GM23338 (cell line): ENCODE measurements around the gene SYNE1. TPM values are rescaled to one million over a fixed set of nuclear protein-coding genes. Genes with fewer than 3 reads are reported as not detected.

Source experiments
- ATAC-seq: fragments of 200-7000 bp; cut with Tn5 transposase; 3 replicates; pipeline ENCODE4 v1.9.1; 2020
- DNase-seq: peaks from one replicate; pipeline ENCODE4 v3.0.0-alpha.2; 2015; ENCODE audit warnings: low spot score
- H2AFZ ChIP-seq: fragments of 200-600 bp; sonication (generic); 2 replicates; pipeline ENCODE4 v1.8.0; 2016; ENCODE audit warnings: antibody characterized with exemption, mild to moderate bottlenecking, moderate library complexity
- H3F3A ChIP-seq: fragments of 200-600 bp; sonication (generic); replicated peaks from 2 replicates; pipeline ENCODE4 v1.8.0; 2017; ENCODE audit warnings: antibody characterized with exemption, mixed run types, low read depth
- H3K27ac ChIP-seq: fragments of 200-600 bp; sonication (generic); 2 replicates; pipeline ENCODE4 v1.6.1; 2016; ENCODE audit warnings: low read depth
- H3K27me3 ChIP-seq: fragments of 200-600 bp; sonication (generic); 2 replicates; pipeline ENCODE4 v1.8.0; 2016; ENCODE audit warnings: mild to moderate bottlenecking, mixed run types, moderate library complexity; ENCODE audit not compliant: insufficient read depth
- H3K36me3 ChIP-seq: fragments of 200-600 bp; sonication (generic); 2 replicates; pipeline ENCODE4 v1.8.0; 2016; ENCODE audit warnings: mild to moderate bottlenecking; ENCODE audit not compliant: insufficient read depth
- H3K4me1 ChIP-seq: fragments of 200-600 bp; sonication (generic); 2 replicates; pipeline ENCODE4 v1.8.0; 2016; ENCODE audit warnings: mild to moderate bottlenecking, moderate library complexity; ENCODE audit not compliant: insufficient read depth
- H3K4me2 ChIP-seq: fragments of 200-600 bp; sonication (generic); 2 replicates; pipeline ENCODE4 v1.7.1; 2017; ENCODE audit warnings: mixed run types
- H3K4me3 ChIP-seq: fragments of 200-600 bp; sonication (generic); 2 replicates; pipeline ENCODE4 v1.6.1; 2016; ENCODE audit warnings: mixed run types
- H3K79me2 ChIP-seq: fragments of 200-600 bp; sonication (generic); replicated peaks from 2 replicates; pipeline ENCODE4 v1.8.0; 2017; ENCODE audit warnings: mild to moderate bottlenecking; ENCODE audit not compliant: insufficient read depth
- H3K9me2 ChIP-seq: fragments of 200-600 bp; sonication (generic); 2 replicates; pipeline ENCODE4 v1.8.0; 2017; ENCODE audit not compliant: insufficient read depth
- H4K20me1 ChIP-seq: fragments of 200-600 bp; sonication (generic); replicated peaks from 2 replicates; pipeline ENCODE4 v1.8.0; 2017; ENCODE audit warnings: mild to moderate bottlenecking; ENCODE audit not compliant: insufficient read depth
- H3K27ac Mint-ChIP-seq: 2 replicates; pipeline ENCODE4 v1.8.0; 2020; ENCODE audit warnings: inconsistent platforms, mild to moderate bottlenecking, moderate library complexity, mixed read lengths
- H3K27me3 Mint-ChIP-seq: 3 replicates; pipeline ENCODE4 v1.8.0; 2022; ENCODE audit warnings: low read depth, mild to moderate bottlenecking, moderate library complexity, mixed read lengths, inconsistent platforms; ENCODE audit not compliant: insufficient read depth, poor library complexity
- H3K36me3 Mint-ChIP-seq: 3 replicates; pipeline ENCODE4 v1.8.0; 2021; ENCODE audit warnings: low read depth, mild to moderate bottlenecking, inconsistent platforms, moderate library complexity, mixed read lengths
- H3K4me1 Mint-ChIP-seq: 3 replicates; pipeline ENCODE4 v1.8.0; 2020; ENCODE audit warnings: mild to moderate bottlenecking, inconsistent platforms, mixed read lengths
- H3K4me3 Mint-ChIP-seq: 3 replicates; pipeline ENCODE4 v1.8.0; 2021; ENCODE audit warnings: moderate library complexity, mild to moderate bottlenecking, inconsistent platforms, mixed read lengths
- H3K9me3 Mint-ChIP-seq: 3 replicates; pipeline ENCODE4 v1.8.0; 2020; ENCODE audit warnings: moderate library complexity, mild to moderate bottlenecking, inconsistent platforms, mixed read lengths
- ETS1 ChIP-seq: IDR thresholded peaks from 2 replicates; pipeline ENCODE4 v1.6.1; 2016; ENCODE audit warnings: antibody characterized with exemption
- EZH2 ChIP-seq: fragments of 200-600 bp; sonication (generic); IDR thresholded peaks from one replicate; pipeline ENCODE4 v1.8.0; 2017; ENCODE audit warnings: antibody characterized with exemption, mild to moderate bottlenecking, low read depth; ENCODE audit not compliant: unreplicated experiment
- JUNB ChIP-seq: IDR thresholded peaks from one replicate; pipeline ENCODE4 v1.6.1; 2016; ENCODE audit warnings: antibody characterized with exemption; ENCODE audit not compliant: unreplicated experiment
- POLR2AphosphoS5 ChIP-seq: IDR thresholded peaks from 2 replicates; pipeline ENCODE4 v1.6.1; 2016; ENCODE audit warnings: antibody characterized with exemption, low read depth
- REST ChIP-seq: IDR thresholded peaks from one replicate; pipeline ENCODE4 v1.6.1; 2018; ENCODE audit warnings: antibody characterized with exemption; ENCODE audit not compliant: unreplicated experiment
- STAT1 ChIP-seq: IDR thresholded peaks from one replicate; pipeline ENCODE4 v1.6.1; 2016; ENCODE audit warnings: antibody characterized with exemption; ENCODE audit not compliant: unreplicated experiment
- ZNF114 ChIP-seq: fragments of 250-450 bp; sonication (Bioruptor Pico); IDR thresholded peaks from 2 replicates; pipeline ENCODE4 v1.5.0; 2020; ENCODE audit warnings: mild to moderate bottlenecking, moderate library complexity
- ZNF331 ChIP-seq: fragments of 250-450 bp; sonication (Bioruptor Pico); IDR thresholded peaks from 2 replicates; pipeline ENCODE4 v1.5.0; 2020; ENCODE audit warnings: low read depth, mild to moderate bottlenecking, moderate library complexity
- polyA plus RNA-seq: library from polyadenylated mRNA; unstranded; fragments of >200 nt; fragmentation: Nextera tagmentation; extraction: Ambion mirVana; gene quantifications from 2 replicates; pipeline ENCODE4 v1.2.1, GENCODE V29; 2016
- total RNA-seq: library from RNA; depleted of rRNA; stranded (reverse); fragments of >200 nt; shearing (Covaris generic); gene quantifications from 2 replicates; pipeline ENCODE4 v1.2.3, GENCODE V29; 2014

Gene SYNE1
- total and polyA plus RNA-seq, 2 experiments from 2014 or later = 3.9 to 13.6 TPM

- Histone ChIP-seq H3K27ac (no peak overlapping the region), H3K79me2 (no peaks in the 10 kb centered on the region), H3K36me3 (no peaks in the 10 kb centered on the region), H3K9me2 (no peaks in the 10 kb centered on the region), H3K4me1 (no peaks in the 10 kb centered on the region), H4K20me1 (no peaks in the 10 kb centered on the region), H3F3A (no peaks in the 10 kb centered on the region), H2AFZ (no peak overlapping the region), H3K27me3 (no peaks in the 10 kb centered on the region), H3K4me3 (no peak overlapping the region), H3K4me2 (no peak overlapping the region)
- Mint-ChIP-seq H3K27ac (no peak overlapping the region), H3K4me1 (no peaks in the 10 kb centered on the region), H3K9me3 (no peaks in the 10 kb centered on the region), H3K4me3 (no peak overlapping the region), H3K36me3 (no peaks in the 10 kb centered on the region), H3K27me3 (no peaks in the 10 kb centered on the region)
- no peak for TF ChIP-seq EZH2
- TF ChIP-seq REST = no peak
- no peak for TF ChIP-seq JUNB
- ATAC-seq (no peak), DNase-seq (no peak)
Measured at GRCh38 chr6:152353440-152353839, 283.7 kb downstream of the SYNE1 start.

DNA sequence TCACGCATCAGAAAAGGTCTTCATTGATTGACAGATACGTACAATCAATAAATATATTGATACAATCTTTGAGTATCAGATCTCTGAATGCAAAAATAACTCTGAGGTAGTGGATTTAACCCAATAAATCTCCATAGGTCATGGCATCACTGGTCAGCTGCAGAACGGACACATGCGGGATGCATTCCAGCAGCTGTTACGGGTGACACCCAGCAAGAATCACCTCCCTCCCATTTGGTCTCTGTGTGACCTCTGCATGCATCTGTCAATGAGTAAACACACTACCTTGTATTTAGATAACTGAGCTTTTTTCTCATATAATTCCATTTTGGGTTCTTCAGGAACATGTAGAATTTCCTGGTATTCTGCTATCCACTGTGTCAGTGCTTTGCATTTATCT is 285.4 kb downstream of the SYNE1 start:
- H3K36me3 Mint-ChIP-seq = no peaks in the 10 kb centered on the region
- no peaks in the 10 kb centered on the region for H3K9me3 Mint-ChIP-seq
- no peaks in the 10 kb centered on the region for H3K27me3 Mint-ChIP-seq
- H3K27ac Mint-ChIP-seq = no peak overlapping the region
- Histone ChIP-seq H3K27me3 (no peaks in the 10 kb centered on the region), H3K79me2 (no peaks in the 10 kb centered on the region), H3K4me2 (no peak overlapping the region), H3F3A (no peaks in the 10 kb centered on the region), H3K27ac (no peak overlapping the region), H2AFZ (no peak overlapping the region), H4K20me1 (no peaks in the 10 kb centered on the region), H3K4me3 (no peak overlapping the region), H3K9me2 (0 out of 2 replicates have a peak, but pooled peaks cover 4% of the 10 kb centered on the region), H3K36me3 (no peaks in the 10 kb centered on the region), H3K4me1 (no peaks in the 10 kb centered on the region)
- H3K4me1 Mint-ChIP-seq = no peaks in the 10 kb centered on the region
- DNase-seq (no peak), ATAC-seq (no peak)
- H3K4me3 Mint-ChIP-seq = no peak overlapping the region
- TF ChIP-seq REST = no peak
- TF ChIP-seq STAT1 = no peak
- TF ChIP-seq ZNF331 (CRISPR knock-in tag) = no peak
- no peak for TF ChIP-seq ETS1
- TF ChIP-seq POLR2AphosphoS5 = no peak
- no peak for TF ChIP-seq ZNF114 (CRISPR knock-in tag)
